Uterus (tissue), 2 donors: Measurements from ENCODE around the gene KIAA1755.

Experiments used
- CTCF ChIP-seq, 4 experiments: fragments of 200-600 bp in 2 of 4; fragments of 450-650 bp in 2 of 4; sonication (generic) in 2 of 4; IDR thresholded peaks; one replicate each; pipeline ENCODE4 v1.5.1; 2016 to 2019; ENCODE audit warnings: antibody characterized with exemption in 4 of 4, mild to moderate bottlenecking in 2 of 4, moderate library complexity in 1 of 4
- POLR2A ChIP-seq, 2 donors: fragments of 450-650 bp; IDR thresholded peaks; one replicate each; pipeline ENCODE4 v1.6.1; 2016; ENCODE audit warnings: antibody characterized with exemption in 2 of 2, mild to moderate bottlenecking in 1 of 2, moderate library complexity in 1 of 2

GRCh38 chr20:38308047-38308438 lies 47.5 kb upstream of the KIAA1755 start:
- no peak for TF ChIP-seq CTCF (IDR thresholded peaks at IDR 0.05)
- TF ChIP-seq POLR2A (IDR thresholded peaks at IDR 0.05), result no peak
